ENCODE data around the gene KLHL22. TPM values are rescaled to one million over a fixed set of nuclear protein-coding genes. Genes with fewer than 3 reads are reported as not detected.
A peak's percentile ranks its signal among the peaks of the same experiment; 100 is the strongest.

Gene KLHL22
- total RNA-seq, 1 experiment from 2014 or later = 14.5 TPM

GRCh38 chr22:20436307-20436767 lies 59.3 kb downstream of the KLHL22 start:
- ATAC-seq (no peak), DNase-seq (ENCODE audit: low read depth, low spot score) (no peak)
- H3K27me3 ChIP-seq (ENCODE audit: control insufficient read depth, insufficient read depth, low read length) = no peaks in the 10 kb centered on the region
- no peaks in the 10 kb centered on the region for H3K36me3 ChIP-seq (ENCODE audit: control insufficient read depth, insufficient read depth, low read length)
- no peaks in the 10 kb centered on the region for H3K4me1 ChIP-seq (ENCODE audit: control insufficient read depth, insufficient read depth, low read length)
- no peaks in the 10 kb centered on the region for H3K9me3 ChIP-seq (ENCODE audit: control insufficient read depth, insufficient read depth, low read depth, low read length)
- H3K27ac ChIP-seq (ENCODE audit: low read length) = no peak overlapping the region
- in situ Hi-C loops (cut with HindIII; ENCODE audit: low pct_unique_long_range_greater_than_20kb, low sequenced_read_pairs) = no loop called here
- ChIA-PET CTCF (no interaction called here), POLR2A (no interaction called here)
- intact Hi-C loops (cut with micrococcal nuclease; ENCODE audit: unreplicated experiment) = no loop called here
- TF ChIP-seq REST (IDR thresholded peaks at IDR 0.05; ENCODE audit: insufficient read depth in 1 of 2, low read depth in 2 of 2, low read length in 1 of 2) (no peak), SIN3A (IDR thresholded peaks at IDR 0.05; ENCODE audit: borderline replicate concordance, insufficient read depth, low read depth, low read length) (no peak), TCF7L2 (IDR thresholded peaks at IDR 0.05; ENCODE audit: low read depth, low read length) (no peak), CTCF (IDR thresholded peaks at IDR 0.05) (no peak), POLR2AphosphoS5 (IDR thresholded peaks at IDR 0.05; ENCODE audit: low read depth, low read length) (no peak)
- no TSS peak for BruUV-seq (replicated peaks)
- H3K4me3 ChIP-seq (ENCODE audit: low read depth in 2 of 2, low read length in 2 of 2) = peak overlapping the region in 1 of 2 experiments; percentile 50

- Histone ChIP-seq H3K4me3 (ENCODE audit: low read depth in 2 of 2, low read length in 2 of 2) (peak overlapping the region in 1 of 2 experiments; percentile 50), H3K4me1 (ENCODE audit: control insufficient read depth, insufficient read depth, low read length) (no peaks in the 10 kb centered on the region), H3K27ac (ENCODE audit: low read length) (no peak overlapping the region), H3K36me3 (ENCODE audit: control insufficient read depth, insufficient read depth, low read length) (no peaks in the 10 kb centered on the region), H3K9me3 (ENCODE audit: control insufficient read depth, insufficient read depth, low read depth, low read length) (no peaks in the 10 kb centered on the region), H3K27me3 (ENCODE audit: control insufficient read depth, insufficient read depth, low read length) (no peaks in the 10 kb centered on the region)
- ChIA-PET POLR2A (no interaction called here), CTCF (no interaction called here)
- BruUV-seq (replicated peaks) = no TSS peak
- TF ChIP-seq SIN3A (IDR thresholded peaks at IDR 0.05; ENCODE audit: borderline replicate concordance, insufficient read depth, low read depth, low read length) (no peak), REST (IDR thresholded peaks at IDR 0.05; ENCODE audit: insufficient read depth in 1 of 2, low read depth in 2 of 2, low read length in 1 of 2) (no peak), CTCF (IDR thresholded peaks at IDR 0.05) (no peak)
- ATAC-seq = no peak
- DNase-seq (ENCODE audit: low read depth, low spot score) = no peak
- intact Hi-C loops (cut with micrococcal nuclease; ENCODE audit: unreplicated experiment) (no loop called here), in situ Hi-C loops (cut with HindIII; ENCODE audit: low pct_unique_long_range_greater_than_20kb, low sequenced_read_pairs) (no loop called here)
Observed at GRCh38 chr22:20435436-20436306, 59.9 kb downstream of the KLHL22 start.

Measured in Panc1 (cell line).